Activated CD8-positive, alpha-beta T cell treated with anti-CD3 and anti-CD28 coated beads for 36 hours (primary cell): ENCODE data around the gene PEX11G. TPM values are rescaled to one million over a fixed set of nuclear protein-coding genes. Genes with fewer than 3 reads are reported as not detected.
A peak's percentile ranks its signal among the peaks of the same experiment; 100 is the strongest.
"Not testable (repeated sequence)": the region's sequence is repeated elsewhere in the genome, so short reads cannot be mapped to it uniquely, and the experiment has no call there.

Experiments
- ATAC-seq: fragments of 200-7000 bp; cut with Tn5 transposase; one replicate; pipeline ENCODE4 v1.10.0; 2021; ENCODE audit warnings: mild to moderate bottlenecking, moderate library complexity
- CTCF ChIA-PET: fragments of 350-600 bp; sonication (Branson Sonifier 250); formaldehyde crosslinking; loops from one replicate; lab custom pipeline; 2021; ENCODE audit warnings: antibody characterized with exemption; lab: Charles Lee
- POLR2A ChIA-PET: fragments of 350-600 bp; sonication (Branson Sonifier 250); formaldehyde crosslinking; loops from one replicate; lab custom pipeline; 2021; ENCODE audit warnings: antibody characterized with exemption; lab: Charles Lee
- DNase-seq: peaks from one replicate; pipeline ENCODE4 v3.0.0-alpha.2; 2020
- H3K27ac Mint-ChIP-seq: one replicate; pipeline ENCODE4 v1.8.0; 2021; ENCODE audit warnings: mild to moderate bottlenecking, mixed read lengths
- H3K27me3 Mint-ChIP-seq: one replicate; pipeline ENCODE4 v1.8.0; 2021; ENCODE audit warnings: mixed read lengths
- H3K36me3 Mint-ChIP-seq: one replicate; pipeline ENCODE4 v1.8.0; 2021; ENCODE audit warnings: low read depth, mixed read lengths
- H3K4me1 Mint-ChIP-seq: one replicate; pipeline ENCODE4 v1.8.0; 2021; ENCODE audit warnings: low read depth, mixed read lengths
- H3K4me3 Mint-ChIP-seq: one replicate; pipeline ENCODE4 v1.8.0; 2021; ENCODE audit warnings: mild to moderate bottlenecking, moderate library complexity, mixed read lengths
- H3K9me3 Mint-ChIP-seq: one replicate; pipeline ENCODE4 v1.8.0; 2021; ENCODE audit warnings: mixed read lengths
- CTCF ChIP-seq: fragments of 200-600 bp; IDR thresholded peaks from one replicate; pipeline ENCODE4 v1.8.0; 2022; ENCODE audit warnings: antibody characterized with exemption, mild to moderate bottlenecking
- intact Hi-C: fragments of 100-400 bp; cut with micrococcal nuclease; formaldehyde crosslinking; loops from one replicate; pipeline ENCODE4 v1.10.0; 2022
- total RNA-seq, 2 experiments: library from RNA; stranded (reverse); gene quantifications; one replicate each; pipeline ENCODE4 v1.2.3, GENCODE V29; 2021

The PEX11G gene
- total RNA-seq, 2 experiments from 2014 or later = 1.4 to 1.5 TPM

GRCh38 chr19:7440188-7440975 is 48.5 kb downstream of the PEX11G start:
- Mint-ChIP-seq H3K36me3 (peaks cover 21% of the 10 kb centered on the region), H3K4me1 (peaks cover 3% of the 10 kb centered on the region), H3K4me3 (no peak overlapping the region), H3K27ac (no peak overlapping the region), H3K27me3 (no peaks in the 10 kb centered on the region), H3K9me3 (no peaks in the 10 kb centered on the region)
- intact Hi-C loops = no loop called here
- ChIA-PET POLR2A (no interaction called here), CTCF (no interaction called here)
- no peak for ATAC-seq
- TF ChIP-seq CTCF = no peak
- DNase-seq = no peak

GRCh38 chr19:7435586-7435985 is 53.2 kb downstream of the PEX11G start:
- Mint-ChIP-seq H3K36me3 (peaks cover 2% of the 10 kb centered on the region), H3K4me1 (peaks cover 3% of the 10 kb centered on the region), H3K27ac (peak overlapping the region; percentile 78), H3K9me3 (no peaks in the 10 kb centered on the region), H3K4me3 (no peak overlapping the region), H3K27me3 (no peaks in the 10 kb centered on the region)
- POLR2A ChIA-PET = no interaction called here
- ATAC-seq (no peak), DNase-seq (no peak)
- intact Hi-C loops = no loop called here
- CTCF ChIA-PET = interaction anchor here (1.1 kb wide), 1 partner anchor 286 kb away, joined by 4 read pairs; no protein-coding TSS in a partner anchor
- TF ChIP-seq CTCF = no peak

- intact Hi-C loops = no loop called here
- TF ChIP-seq CTCF = no peak
- H3K4me1 Mint-ChIP-seq = peaks cover 3% of the 10 kb centered on the region
- ATAC-seq (no peak), DNase-seq (no peak)
- H3K27me3 Mint-ChIP-seq = no peaks in the 10 kb centered on the region
- peaks cover 2% of the 10 kb centered on the region for H3K36me3 Mint-ChIP-seq
- no peak overlapping the region for H3K4me3 Mint-ChIP-seq
- POLR2A ChIA-PET = no interaction called here
- H3K9me3 Mint-ChIP-seq = no peaks in the 10 kb centered on the region
- CTCF ChIA-PET = no interaction called here
- H3K27ac Mint-ChIP-seq = peak overlapping the region; percentile 8
These were observed 54.4 kb downstream of the PEX11G start for GRCh38 chr19:7434391-7434790.

- CTCF ChIA-PET, H3K4me3 Mint-ChIP-seq, POLR2A ChIA-PET, ATAC-seq, H3K9me3 Mint-ChIP-seq, H3K36me3 Mint-ChIP-seq, H3K27ac Mint-ChIP-seq, H3K4me1 Mint-ChIP-seq, H3K27me3 Mint-ChIP-seq, intact Hi-C loops, DNase-seq: not testable (repeated sequence)
These were observed 55.4 kb downstream of the PEX11G start for GRCh38 chr19:7433456-7433855.

- Mint-ChIP-seq H3K4me1 (peaks cover 31% of the 10 kb centered on the region), H3K9me3 (no peaks in the 10 kb centered on the region), H3K27ac (peak overlapping the region; percentile 43), H3K27me3 (no peaks in the 10 kb centered on the region), H3K4me3 (no peak overlapping the region), H3K36me3 (peaks cover 4% of the 10 kb centered on the region)
- intact Hi-C loops = no loop called here
- DNase-seq = no peak
- ChIA-PET POLR2A (no interaction called here), CTCF (no interaction called here)
- ATAC-seq = no peak
- no peak for TF ChIP-seq CTCF
These were observed 59.1 kb downstream of the PEX11G start for GRCh38 chr19:7429638-7430282.
